Activated naive CD8-positive, alpha-beta T cell treated with anti-CD3 and anti-CD28 coated beads, Interleukin-2, amount 10 ng/mL, durations not matched to agents 7 days and 5 days (primary cell): ENCODE results near the gene RAB4A. TPM values are rescaled to one million over a fixed set of nuclear protein-coding genes. Genes with fewer than 3 reads are reported as not detected.
A peak's percentile ranks its signal among the peaks of the same experiment; 100 is the strongest.

Experiments
- ATAC-seq: fragments of 150-1000 bp; cut with Tn5 transposase; one replicate; pipeline ENCODE4 v1.10.0; 2021; ENCODE audit warnings: low read depth, moderate library complexity
- POLR2A ChIA-PET: fragments of 350-600 bp; sonication (Branson Sonifier 250); formaldehyde crosslinking; loops from one replicate; lab custom pipeline; 2021; ENCODE audit warnings: antibody characterized with exemption; lab: Charles Lee
- DNase-seq: peaks from one replicate; pipeline ENCODE4 v3.0.0; 2021
- H3K27ac Mint-ChIP-seq: one replicate; pipeline ENCODE4 v1.8.0; 2022; ENCODE audit warnings: mild to moderate bottlenecking, mixed read lengths
- H3K27me3 Mint-ChIP-seq: one replicate; pipeline ENCODE4 v1.8.0; 2022; ENCODE audit warnings: mild to moderate bottlenecking, moderate library complexity, mixed read lengths
- H3K36me3 Mint-ChIP-seq: one replicate; pipeline ENCODE4 v1.8.0; 2021; ENCODE audit warnings: mild to moderate bottlenecking, mixed read lengths
- H3K4me1 Mint-ChIP-seq: one replicate; pipeline ENCODE4 v1.8.0; 2021; ENCODE audit warnings: mixed read lengths
- H3K4me3 Mint-ChIP-seq: one replicate; pipeline ENCODE4 v1.8.0; 2022; ENCODE audit warnings: mild to moderate bottlenecking, moderate library complexity, mixed read lengths
- H3K9me3 Mint-ChIP-seq: one replicate; pipeline ENCODE4 v1.8.0; 2021; ENCODE audit warnings: mixed read lengths
- total RNA-seq, 2 experiments: library from RNA; stranded (reverse); gene quantifications; one replicate each; pipeline ENCODE4 v1.2.3, GENCODE V29; 2021

RAB4A gene
- total RNA-seq, 2 experiments from 2014 or later = 38.1 to 44.6 TPM

DNA sequence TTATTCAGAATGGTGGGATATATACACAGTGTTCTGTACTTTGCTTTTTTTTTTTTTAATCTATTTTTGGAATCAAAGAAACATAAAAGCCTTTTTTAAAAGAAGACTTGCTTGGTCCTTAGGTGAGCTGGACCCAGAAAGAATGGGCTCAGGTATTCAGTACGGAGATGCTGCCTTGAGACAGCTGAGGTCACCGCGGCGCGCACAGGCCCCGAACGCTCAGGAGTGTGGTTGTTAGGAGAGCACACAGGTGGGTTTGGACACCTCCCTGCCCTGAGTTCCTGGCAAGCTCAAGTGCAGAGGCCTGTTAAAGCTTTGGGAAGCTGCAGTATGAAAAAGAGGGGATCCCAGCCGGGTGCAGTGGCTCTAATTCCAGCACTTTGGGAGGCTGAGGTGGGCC lies 31.8 kb downstream of the RAB4A start:
- ATAC-seq = no peak
- H3K9me3 Mint-ChIP-seq = no peaks in the 10 kb centered on the region
- H3K4me1 Mint-ChIP-seq = peaks cover 9% of the 10 kb centered on the region
- POLR2A ChIA-PET = no interaction called here
- no peak overlapping the region for H3K4me3 Mint-ChIP-seq
- peak overlapping the region; percentile 10 for H3K27ac Mint-ChIP-seq
- peaks cover 34% of the 10 kb centered on the region for H3K36me3 Mint-ChIP-seq
- no peaks in the 10 kb centered on the region for H3K27me3 Mint-ChIP-seq
- DNase-seq = no peak

DNA sequence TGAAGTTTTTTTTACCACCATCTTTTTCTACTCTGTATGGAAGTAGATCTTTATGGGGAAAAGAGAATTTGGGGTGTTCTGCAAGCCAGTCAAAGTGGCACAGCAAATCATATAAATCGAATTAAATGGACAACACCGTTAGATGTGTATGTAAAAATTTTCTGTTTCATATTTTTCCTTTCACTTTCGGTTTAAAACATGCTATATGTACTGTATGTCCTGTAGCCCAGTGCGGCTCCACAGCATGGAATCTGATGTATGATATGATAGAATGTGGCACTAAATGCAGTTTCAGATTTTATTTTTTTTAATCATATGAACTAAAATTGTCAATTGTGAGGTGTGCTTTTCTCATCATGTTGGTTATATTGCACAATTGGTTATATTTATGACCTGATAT lies 32.9 kb downstream of the RAB4A start:
- ATAC-seq (no peak), DNase-seq (no peak)
- no peak overlapping the region for H3K4me3 Mint-ChIP-seq
- peaks cover 9% of the 10 kb centered on the region for H3K4me1 Mint-ChIP-seq
- H3K9me3 Mint-ChIP-seq = no peaks in the 10 kb centered on the region
- POLR2A ChIA-PET = no interaction called here
- peaks cover 39% of the 10 kb centered on the region for H3K36me3 Mint-ChIP-seq
- no peak overlapping the region for H3K27ac Mint-ChIP-seq
- H3K27me3 Mint-ChIP-seq = no peaks in the 10 kb centered on the region

DNA sequence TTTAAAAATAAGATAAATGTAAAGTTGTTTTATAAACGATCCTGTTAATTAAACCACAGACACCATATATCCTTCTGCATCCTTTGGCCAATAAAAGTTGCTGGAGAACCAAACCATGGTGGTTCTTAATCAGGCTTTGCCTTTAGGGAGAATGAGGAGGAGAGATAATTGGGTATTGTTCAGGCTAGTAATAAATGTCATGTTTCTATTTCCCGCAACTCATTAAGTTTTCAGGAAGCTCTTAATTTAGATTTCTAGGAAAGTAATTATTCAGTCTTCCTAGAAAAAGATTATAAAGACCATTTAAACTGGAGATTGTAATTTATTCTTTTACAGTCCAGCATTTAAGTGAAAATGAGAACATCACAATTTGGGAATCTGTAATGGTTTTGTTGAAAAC lies 34.5 kb downstream of the RAB4A start:
- no peak overlapping the region for H3K27ac Mint-ChIP-seq
- no peaks in the 10 kb centered on the region for H3K27me3 Mint-ChIP-seq
- peaks cover 9% of the 10 kb centered on the region for H3K4me1 Mint-ChIP-seq
- DNase-seq (no peak), ATAC-seq (no peak)
- POLR2A ChIA-PET = no interaction called here
- peaks cover 29% of the 10 kb centered on the region for H3K36me3 Mint-ChIP-seq
- no peak overlapping the region for H3K4me3 Mint-ChIP-seq
- no peaks in the 10 kb centered on the region for H3K9me3 Mint-ChIP-seq

DNA sequence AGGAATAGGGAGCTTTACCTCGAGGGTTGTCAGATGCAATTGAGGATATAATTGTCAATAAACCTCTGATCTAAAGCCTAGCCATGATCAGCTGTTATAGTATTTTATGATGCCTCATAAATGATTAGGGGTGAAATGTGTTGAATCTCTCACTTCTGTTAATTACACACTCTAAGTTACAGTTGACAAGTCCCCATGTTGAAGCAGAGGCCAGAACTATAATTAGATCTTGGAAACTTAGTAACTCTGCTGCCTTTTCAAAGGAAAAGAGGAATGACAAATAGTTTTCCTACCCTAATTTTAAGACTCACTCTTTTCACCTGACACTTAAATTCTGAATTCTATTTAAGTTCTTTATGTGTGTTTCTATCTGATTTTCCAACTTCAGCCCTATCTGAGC lies 38.2 kb downstream of the RAB4A start:
- no peak for DNase-seq
- peaks cover 9% of the 10 kb centered on the region for H3K4me1 Mint-ChIP-seq
- no peaks in the 10 kb centered on the region for H3K9me3 Mint-ChIP-seq
- H3K27ac Mint-ChIP-seq = no peak overlapping the region
- H3K27me3 Mint-ChIP-seq = no peaks in the 10 kb centered on the region
- peaks cover 19% of the 10 kb centered on the region for H3K36me3 Mint-ChIP-seq
- ATAC-seq = no peak
- H3K4me3 Mint-ChIP-seq = no peak overlapping the region
- POLR2A ChIA-PET = no interaction called here

DNA sequence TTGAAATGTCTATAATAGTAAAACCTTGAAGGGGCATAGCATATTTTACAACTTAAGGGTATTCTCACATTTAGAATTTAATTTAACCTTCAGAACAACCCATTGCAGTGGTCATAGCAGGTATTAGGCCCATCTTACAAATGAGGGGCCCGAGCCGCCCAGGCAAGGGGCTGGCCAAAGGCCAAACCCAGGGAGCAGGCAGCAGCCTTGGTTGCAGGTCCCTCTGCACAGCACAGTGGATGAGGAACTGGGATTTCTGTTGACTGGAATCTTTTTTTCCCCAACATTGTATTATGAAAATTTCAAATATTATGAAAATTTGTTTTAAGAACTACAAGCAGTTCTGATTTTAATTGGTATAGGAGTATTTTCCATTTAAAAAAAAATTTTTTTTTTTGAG lies 38.8 kb downstream of the RAB4A start:
- Mint-ChIP-seq H3K27ac (no peak overlapping the region), H3K4me1 (peaks cover 4% of the 10 kb centered on the region), H3K9me3 (no peaks in the 10 kb centered on the region), H3K36me3 (peaks cover 19% of the 10 kb centered on the region), H3K27me3 (no peaks in the 10 kb centered on the region), H3K4me3 (no peak overlapping the region)
- no peak for DNase-seq
- POLR2A ChIA-PET = no interaction called here
- no peak for ATAC-seq

DNA sequence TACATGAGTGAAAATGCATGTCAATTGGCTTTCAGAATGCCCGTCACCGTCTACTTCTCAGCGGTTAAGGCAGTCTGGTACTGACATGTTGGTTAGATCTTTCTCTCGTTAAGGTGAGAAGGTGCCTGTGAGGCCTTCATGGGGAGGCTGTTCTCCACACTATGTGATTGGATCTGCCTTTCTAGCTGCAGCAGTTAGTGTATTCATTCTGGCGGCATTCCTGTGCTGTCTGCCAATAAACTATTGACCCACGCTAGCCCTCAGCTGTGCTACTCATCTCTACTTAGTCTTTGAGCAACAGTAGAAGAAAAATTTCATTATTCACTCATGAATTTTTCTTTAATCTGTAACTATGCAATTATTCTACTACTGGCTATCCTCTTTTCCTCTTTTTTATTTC lies 39.9 kb downstream of the RAB4A start:
- ATAC-seq (no peak), DNase-seq (no peak)
- no peak overlapping the region for H3K27ac Mint-ChIP-seq
- H3K9me3 Mint-ChIP-seq = no peaks in the 10 kb centered on the region
- H3K27me3 Mint-ChIP-seq = no peaks in the 10 kb centered on the region
- POLR2A ChIA-PET = no interaction called here
- peaks cover 20% of the 10 kb centered on the region for H3K36me3 Mint-ChIP-seq
- H3K4me3 Mint-ChIP-seq = no peak overlapping the region
- no peaks in the 10 kb centered on the region for H3K4me1 Mint-ChIP-seq

DNA sequence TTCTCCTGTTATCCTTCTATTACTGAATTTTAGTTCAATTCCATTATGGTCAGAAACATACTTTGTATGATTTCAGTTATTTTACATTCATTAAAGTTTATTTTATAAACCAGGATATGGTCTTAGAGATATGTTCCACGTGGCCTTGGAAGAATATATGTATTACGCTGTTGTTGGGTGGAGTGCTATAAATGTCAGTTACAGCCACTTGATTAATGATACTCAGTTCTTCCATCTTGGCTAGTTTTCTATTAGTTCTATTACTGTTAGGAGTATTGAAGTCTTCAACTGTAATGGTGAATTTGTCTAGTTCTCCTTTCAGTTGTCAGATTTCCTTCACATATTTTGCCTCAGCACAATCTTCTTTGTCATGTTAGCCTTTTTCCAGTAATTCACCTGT lies 45.3 kb downstream of the RAB4A start:
- POLR2A ChIA-PET = no interaction called here
- DNase-seq (no peak), ATAC-seq (no peak)
- Mint-ChIP-seq H3K9me3 (no peaks in the 10 kb centered on the region), H3K4me1 (peaks cover 2% of the 10 kb centered on the region), H3K36me3 (peaks cover 22% of the 10 kb centered on the region), H3K27me3 (no peaks in the 10 kb centered on the region), H3K27ac (no peak overlapping the region), H3K4me3 (no peak overlapping the region)

DNA sequence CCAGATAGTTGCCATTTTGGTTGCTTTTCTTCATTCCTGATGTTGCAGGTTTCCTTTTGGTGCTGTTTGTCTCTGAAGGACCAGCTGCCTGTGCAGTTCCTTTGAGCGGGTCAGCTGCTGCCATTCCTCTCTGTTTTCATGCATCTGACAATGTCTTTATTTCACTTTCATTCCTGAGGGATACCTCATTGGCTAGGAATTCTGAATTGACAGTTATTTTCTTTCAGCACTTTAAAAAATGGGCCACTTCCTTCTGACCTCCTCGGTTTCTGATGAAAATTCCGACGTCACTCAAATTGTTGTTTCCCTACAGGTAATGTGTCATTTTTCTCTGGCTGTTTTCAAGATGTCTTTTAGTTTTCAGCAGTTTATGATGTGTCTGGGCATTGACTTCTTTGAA lies 47.1 kb downstream of the RAB4A start:
- Mint-ChIP-seq H3K9me3 (no peaks in the 10 kb centered on the region), H3K4me1 (peaks cover 2% of the 10 kb centered on the region), H3K27ac (no peak overlapping the region), H3K4me3 (no peak overlapping the region), H3K36me3 (peaks cover 22% of the 10 kb centered on the region), H3K27me3 (no peaks in the 10 kb centered on the region)
- ATAC-seq = no peak
- no peak for DNase-seq
- POLR2A ChIA-PET = interaction anchor here (0.7 kb wide), 1 partner anchor 92 kb away, joined by 3 read pairs; no protein-coding TSS in a partner anchor

DNA sequence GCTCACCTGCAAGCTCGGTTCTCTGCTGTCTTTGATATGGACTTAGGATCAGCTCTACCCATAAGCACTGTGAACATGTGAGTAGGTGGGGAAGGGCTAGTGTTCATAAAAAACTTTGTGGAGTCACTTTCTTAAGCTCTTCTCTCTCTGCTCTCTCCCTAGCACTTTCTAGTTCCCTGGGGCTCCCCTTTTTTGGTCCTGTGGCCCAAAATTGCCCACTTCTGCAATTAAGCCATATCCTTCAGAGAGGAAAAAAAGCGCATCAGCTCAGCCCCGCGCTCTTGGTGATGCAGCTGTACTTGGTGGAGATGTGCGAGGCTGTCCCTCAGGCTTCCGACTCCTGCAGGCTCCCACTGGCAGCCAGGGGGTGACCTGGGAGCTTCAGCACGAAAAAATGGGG lies 48.6 kb downstream of the RAB4A start:
- no peaks in the 10 kb centered on the region for H3K27me3 Mint-ChIP-seq
- no peak overlapping the region for H3K27ac Mint-ChIP-seq
- DNase-seq (no peak), ATAC-seq (no peak)
- H3K36me3 Mint-ChIP-seq = peaks cover 27% of the 10 kb centered on the region
- H3K9me3 Mint-ChIP-seq = no peaks in the 10 kb centered on the region
- POLR2A ChIA-PET = no interaction called here
- peaks cover 2% of the 10 kb centered on the region for H3K4me1 Mint-ChIP-seq
- H3K4me3 Mint-ChIP-seq = no peak overlapping the region

DNA sequence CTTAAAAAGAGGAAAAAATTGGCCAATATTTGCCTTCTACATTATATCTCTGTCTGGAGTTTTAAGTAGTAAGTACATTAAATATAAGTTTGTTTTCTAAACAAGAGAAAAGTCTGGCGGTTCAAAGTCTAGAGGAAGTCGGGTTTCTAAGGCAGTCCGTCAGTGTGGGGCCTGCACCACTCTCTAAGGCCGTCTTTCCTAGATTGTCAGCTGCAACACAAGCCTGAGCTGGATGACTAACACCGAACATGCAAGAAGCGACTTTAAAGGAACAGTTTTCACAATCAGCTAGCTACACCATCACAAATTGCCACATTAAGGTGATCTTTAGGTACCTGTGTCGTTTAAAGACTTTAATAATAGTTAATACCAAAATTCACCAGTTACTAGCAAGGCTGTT lies 52.3 kb downstream of the RAB4A start:
- no peaks in the 10 kb centered on the region for H3K9me3 Mint-ChIP-seq
- peaks cover 35% of the 10 kb centered on the region for H3K36me3 Mint-ChIP-seq
- no peak overlapping the region for H3K4me3 Mint-ChIP-seq
- ATAC-seq (no peak), DNase-seq (no peak)
- no peaks in the 10 kb centered on the region for H3K27me3 Mint-ChIP-seq
- no peak overlapping the region for H3K27ac Mint-ChIP-seq
- peaks cover 16% of the 10 kb centered on the region for H3K4me1 Mint-ChIP-seq
- POLR2A ChIA-PET = no interaction called here

DNA sequence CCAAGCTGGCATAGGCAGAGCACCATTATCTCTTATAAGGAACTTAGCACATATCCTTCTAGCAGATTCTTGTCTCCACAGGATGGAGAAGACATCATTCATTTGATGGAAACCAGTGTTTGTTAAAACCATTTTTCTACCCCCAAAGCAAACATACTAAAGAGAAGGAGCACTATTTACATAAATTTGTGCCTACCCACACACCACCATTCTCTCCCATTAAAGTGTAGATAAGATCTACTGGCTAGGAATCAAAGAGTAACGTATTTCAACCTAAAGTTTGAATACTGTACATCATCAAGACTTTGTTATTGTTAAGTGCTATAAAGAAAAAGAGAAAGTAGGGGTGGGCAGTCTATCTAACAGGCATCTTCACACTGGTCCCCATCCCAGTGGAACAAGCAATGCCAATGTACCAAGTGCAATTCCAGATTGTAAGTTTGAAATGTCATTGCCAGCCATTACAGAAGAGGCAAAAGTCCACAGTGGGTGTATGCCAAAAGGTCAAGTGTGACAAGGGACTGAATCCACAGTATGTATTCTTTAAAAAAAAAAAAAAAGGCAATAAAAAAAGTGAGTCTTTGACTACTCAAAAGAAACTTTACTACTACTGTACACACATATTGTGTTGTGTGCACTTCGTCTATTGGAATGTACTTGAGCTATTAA lies 53.1 kb downstream of the RAB4A start:
- H3K27ac Mint-ChIP-seq = no peak overlapping the region
- H3K36me3 Mint-ChIP-seq = peaks cover 39% of the 10 kb centered on the region
- ATAC-seq (no peak), DNase-seq (no peak)
- H3K9me3 Mint-ChIP-seq = no peaks in the 10 kb centered on the region
- no peaks in the 10 kb centered on the region for H3K27me3 Mint-ChIP-seq
- H3K4me1 Mint-ChIP-seq = peaks cover 16% of the 10 kb centered on the region
- no peak overlapping the region for H3K4me3 Mint-ChIP-seq
- POLR2A ChIA-PET = no interaction called here

DNA sequence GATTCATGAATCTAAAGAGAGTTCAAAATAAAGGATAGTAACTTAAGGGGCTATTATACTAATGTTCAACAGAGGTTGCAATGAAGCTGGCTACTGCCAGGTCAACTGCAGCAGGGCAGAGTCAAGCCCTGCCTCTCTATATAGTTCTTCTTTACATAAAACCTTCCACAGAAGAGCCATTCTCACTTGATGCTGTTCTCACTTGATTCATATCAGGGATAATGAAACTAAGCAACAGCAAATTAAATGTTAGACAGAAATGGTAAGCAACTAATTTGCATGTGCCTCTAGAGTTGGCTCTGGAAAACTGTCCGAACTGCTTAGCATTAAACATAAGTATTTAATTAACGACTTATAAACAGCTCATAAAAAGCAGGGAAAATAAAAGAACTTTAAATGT lies 54.5 kb downstream of the RAB4A start:
- DNase-seq (no peak), ATAC-seq (no peak)
- no peaks in the 10 kb centered on the region for H3K27me3 Mint-ChIP-seq
- H3K27ac Mint-ChIP-seq = no peak overlapping the region
- H3K4me1 Mint-ChIP-seq = peaks cover 14% of the 10 kb centered on the region
- POLR2A ChIA-PET = no interaction called here
- peaks cover 38% of the 10 kb centered on the region for H3K36me3 Mint-ChIP-seq
- no peak overlapping the region for H3K4me3 Mint-ChIP-seq
- no peaks in the 10 kb centered on the region for H3K9me3 Mint-ChIP-seq

DNA sequence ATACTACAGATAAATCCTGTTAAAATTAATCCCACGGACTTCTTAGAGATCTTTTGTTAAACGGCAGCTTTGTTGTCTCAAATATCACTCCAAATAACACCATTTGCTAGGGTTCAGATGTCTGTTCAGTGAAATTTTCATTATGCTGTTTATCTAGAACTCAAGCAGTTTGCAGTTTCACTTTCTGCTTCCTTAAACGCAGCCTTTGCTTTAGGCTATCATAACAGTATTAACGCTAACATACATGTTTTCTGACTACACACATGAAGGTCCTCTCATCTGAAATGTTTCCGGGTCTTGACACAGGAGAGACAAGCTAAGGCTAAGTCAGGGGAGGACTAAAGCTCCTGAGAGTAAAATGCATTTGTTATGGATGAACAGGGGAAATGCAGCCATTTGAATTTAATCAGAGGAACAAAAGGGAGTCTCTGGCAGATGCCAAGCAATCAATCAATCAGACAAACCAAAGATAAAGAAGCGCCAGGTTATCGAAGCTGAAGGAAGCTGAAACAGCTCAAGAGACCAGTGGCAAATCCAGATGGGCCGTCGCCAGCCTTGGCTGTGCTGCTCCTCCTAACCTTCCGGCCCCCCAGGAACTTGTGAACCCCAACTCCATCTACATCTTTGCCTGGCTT lies 55.1 kb downstream of the RAB4A start:
- ATAC-seq = no peak
- Mint-ChIP-seq H3K4me1 (peaks cover 14% of the 10 kb centered on the region), H3K4me3 (no peak overlapping the region), H3K36me3 (peaks cover 38% of the 10 kb centered on the region), H3K27ac (no peak overlapping the region), H3K9me3 (no peaks in the 10 kb centered on the region), H3K27me3 (no peaks in the 10 kb centered on the region)
- no peak for DNase-seq
- POLR2A ChIA-PET = no interaction called here

DNA sequence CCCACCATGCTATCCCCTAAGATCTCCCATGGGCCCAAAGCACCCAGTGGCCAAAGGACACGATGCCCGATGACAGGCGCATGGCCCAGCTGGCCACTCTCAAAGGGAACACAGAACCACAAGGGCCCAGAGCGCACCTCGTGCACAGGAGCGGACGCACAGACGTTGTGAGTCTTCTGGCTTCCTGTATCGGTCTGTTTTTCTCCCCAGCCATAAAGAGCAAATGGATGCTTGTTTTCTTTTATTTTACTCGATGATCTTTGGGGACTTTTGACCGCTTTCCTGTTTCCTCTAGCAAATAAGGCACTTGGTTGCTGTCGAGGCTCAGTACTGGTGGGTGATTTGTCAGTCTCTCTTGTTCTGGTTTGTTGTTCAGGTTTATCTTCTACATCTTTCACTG lies 55.7 kb downstream of the RAB4A start:
- no peaks in the 10 kb centered on the region for H3K27me3 Mint-ChIP-seq
- ATAC-seq (no peak), DNase-seq (no peak)
- POLR2A ChIA-PET = no interaction called here
- no peak overlapping the region for H3K4me3 Mint-ChIP-seq
- no peaks in the 10 kb centered on the region for H3K9me3 Mint-ChIP-seq
- no peak overlapping the region for H3K27ac Mint-ChIP-seq
- peaks cover 14% of the 10 kb centered on the region for H3K4me1 Mint-ChIP-seq
- H3K36me3 Mint-ChIP-seq = peaks cover 38% of the 10 kb centered on the region
